Posterior vena cava (tissue), 2 donors: Measurements from ENCODE around the gene OR2A1. TPM values are rescaled to one million over a fixed set of nuclear protein-coding genes. Genes with fewer than 3 reads are reported as not detected.

ENCODE experiments used
- total RNA-seq, 2 donors: library from RNA; stranded (reverse); fragmentation: NEBNext Ultra II Directional; extraction: Animal tissue kit (Norgen Biotek cat#: 25700); gene quantifications; one replicate each; pipeline ENCODE4 v1.2.1, GENCODE V29; 2021
- donor health status: DM: yes; HTN: yes; CAD: no.
- donor health status: DM: yes; HTN: yes; CAD: no.

The OR2A1 gene
- total RNA-seq, 2 donors from 2014 or later = not detected

Other genes with a start within 250 kb of the OR2A1 start
- gene OR2A25, start 242.6 kb upstream of the OR2A1 start, total RNA-seq = not detected
- gene OR2A12, start 226.1 kb upstream of the OR2A1 start, total RNA-seq = not detected
- gene OR2A2, start 202.8 kb upstream of the OR2A1 start, total RNA-seq = not detected
- not detected for gene OR2A14, start 189.2 kb upstream of the OR2A1 start, total RNA-seq
- under 1 TPM; 0.29 to 0.88 TPM for gene CTAGE4, start 129.0 kb upstream of the OR2A1 start, total RNA-seq
- gene ARHGEF35, start 116.6 kb upstream of the OR2A1 start, total RNA-seq = 1 to 10 TPM; 5.4 to 7.7 TPM
- gene OR2A42, start 72.8 kb upstream of the OR2A1 start, total RNA-seq = under 1 TPM in 1 of 2 donors, not detected in 1; 0.14 TPM
- gene OR2A7, start 47.6 kb upstream of the OR2A1 start, total RNA-seq = 1 to 10 TPM; 1.4 to 1.9 TPM
- 1 to 10 TPM in 1 of 2 donors, under 1 TPM in 1; 0.60 to 1.5 TPM for gene CTAGE8, start 43.1 kb upstream of the OR2A1 start, total RNA-seq
- 1 to 10 TPM; 8.8 to 9.7 TPM for gene ARHGEF5, start 43.0 kb downstream of the OR2A1 start, total RNA-seq
- not detected for gene NOBOX, start 91.3 kb downstream of the OR2A1 start, total RNA-seq